Mesothelial cell of epicardium (in vitro differentiated cells): Measurements from ENCODE around the gene MEX3B. TPM values are rescaled to one million over a fixed set of nuclear protein-coding genes. Genes with fewer than 3 reads are reported as not detected.
A peak's percentile ranks its signal among the peaks of the same experiment; 100 is the strongest.

Experiments used
- DNase-seq, 2 experiments: peaks; one replicate each; pipeline ENCODE4 v3.0.0; 2021; ENCODE audit warnings: low spot score in 2 of 2; ENCODE audit not compliant: unreplicated experiment in 2 of 2
- H3K27ac Mint-ChIP-seq: 2 replicates; pipeline ENCODE4 v1.8.0; 2021; ENCODE audit warnings: mixed read lengths
- H3K27me3 Mint-ChIP-seq: 2 replicates; pipeline ENCODE4 v1.8.0; 2021; ENCODE audit warnings: low read depth, mixed read lengths
- H3K36me3 Mint-ChIP-seq: 2 replicates; pipeline ENCODE4 v1.8.0; 2021; ENCODE audit warnings: mixed read lengths
- H3K4me1 Mint-ChIP-seq: 2 replicates; pipeline ENCODE4 v1.8.0; 2021; ENCODE audit warnings: mixed read lengths
- H3K4me3 Mint-ChIP-seq: 2 replicates; pipeline ENCODE4 v1.8.0; 2021; ENCODE audit warnings: mild to moderate bottlenecking, moderate library complexity, mixed read lengths
- H3K9me3 Mint-ChIP-seq: 2 replicates; pipeline ENCODE4 v1.8.0; 2021; ENCODE audit warnings: mixed read lengths
- CTCF ChIP-seq: fragments of 200-600 bp; sonication (generic); IDR thresholded peaks from one replicate; pipeline ENCODE4 v1.5.0; 2021; ENCODE audit warnings: antibody characterized with exemption; ENCODE audit not compliant: unreplicated experiment
- total RNA-seq: library from RNA; stranded (reverse); gene quantifications from 3 replicates; pipeline ENCODE4 v1.2.1, GENCODE V29; 2021

Gene MEX3B
- total RNA-seq, 1 donor from 2014 or later = 31.9 TPM

- DNase-seq = no peak
- peaks cover 35% of the 10 kb centered on the region for H3K27me3 Mint-ChIP-seq
- no peaks in the 10 kb centered on the region for H3K9me3 Mint-ChIP-seq
- peaks cover 3% of the 10 kb centered on the region for H3K36me3 Mint-ChIP-seq
- peak; percentile 0 for TF ChIP-seq CTCF
- peak overlapping the region; percentile 80 for H3K4me3 Mint-ChIP-seq
- H3K27ac Mint-ChIP-seq = peak overlapping the region; percentile 87
- H3K4me1 Mint-ChIP-seq = peaks cover 23% of the 10 kb centered on the region
Observed at GRCh38 chr15:82047453-82048400, 1.9 kb upstream of the MEX3B start.

- peak; percentile 73 for TF ChIP-seq CTCF
- Mint-ChIP-seq H3K36me3 (peaks cover 5% of the 10 kb centered on the region), H3K9me3 (no peaks in the 10 kb centered on the region), H3K4me1 (peaks cover 26% of the 10 kb centered on the region), H3K4me3 (peak overlapping the region; percentile 95), H3K27me3 (peaks cover 29% of the 10 kb centered on the region), H3K27ac (peak overlapping the region; percentile 97)
- DNase-seq = peak; percentile 88 to 97
Observed at GRCh38 chr15:82046666-82047452, 1.0 kb upstream of the MEX3B start.

- peak overlapping the region; percentile 95 for H3K4me3 Mint-ChIP-seq
- peak; percentile 34 to 48 for DNase-seq
- no peak for TF ChIP-seq CTCF
- peaks cover 24% of the 10 kb centered on the region for H3K27me3 Mint-ChIP-seq
- peak overlapping the region; percentile 96 for H3K27ac Mint-ChIP-seq
- no peaks in the 10 kb centered on the region for H3K9me3 Mint-ChIP-seq
- H3K36me3 Mint-ChIP-seq = peaks cover 5% of the 10 kb centered on the region
- H3K4me1 Mint-ChIP-seq = peaks cover 36% of the 10 kb centered on the region
Observed at GRCh38 chr15:82045179-82045891, 483 bp downstream of the MEX3B start.

DNA sequence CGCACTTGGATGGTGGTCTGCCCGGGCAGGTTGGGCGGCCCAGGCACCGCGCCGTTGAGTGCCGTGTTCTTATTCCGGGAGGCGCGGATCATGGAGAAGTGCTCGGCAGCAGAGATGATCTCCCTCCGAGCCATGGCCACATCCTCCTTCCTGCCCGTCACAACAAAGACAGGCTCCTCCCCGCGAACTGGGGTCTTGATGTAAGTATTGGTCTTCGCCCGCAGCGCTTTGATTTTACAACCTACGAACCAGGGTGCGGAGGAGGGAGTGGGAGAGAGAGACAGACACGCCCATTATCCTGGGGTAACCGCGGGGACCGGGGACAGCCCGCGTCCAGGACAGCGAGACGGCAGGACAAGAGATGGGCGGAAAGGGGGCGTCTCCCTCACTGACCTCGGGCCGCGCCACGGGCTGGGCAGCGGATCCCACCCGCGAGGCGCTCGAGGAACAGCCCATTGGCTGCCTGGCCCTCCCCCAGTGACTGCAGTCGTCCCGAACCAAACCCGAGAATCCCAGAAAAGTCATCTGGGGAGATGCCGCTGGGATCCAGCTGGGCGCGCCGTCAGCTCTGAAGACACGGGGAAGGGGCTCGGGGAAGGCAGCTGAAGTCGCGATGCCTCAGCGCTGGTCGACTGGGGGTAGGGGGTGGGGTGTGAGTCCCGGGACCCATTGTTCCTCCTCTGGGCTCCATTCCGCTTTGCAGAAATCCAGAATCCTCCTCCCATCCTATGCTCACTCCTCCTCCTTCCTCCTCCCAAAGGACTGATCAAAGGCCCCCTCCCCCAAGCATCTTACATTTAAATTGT lies 1.2 kb downstream of the MEX3B start:
- Mint-ChIP-seq H3K36me3 (peaks cover 5% of the 10 kb centered on the region), H3K4me3 (peak overlapping the region; percentile 95), H3K9me3 (no peaks in the 10 kb centered on the region), H3K27me3 (peaks cover 17% of the 10 kb centered on the region), H3K4me1 (peaks cover 37% of the 10 kb centered on the region), H3K27ac (peak overlapping the region; percentile 96)
- DNase-seq = peak; percentile 32 to 62
- no peak for TF ChIP-seq CTCF
